Fibroblast of upper back skin (primary cell): ENCODE results near the gene CWC27.
"Not testable (repeated sequence)": the region's sequence is repeated elsewhere in the genome, so short reads cannot be mapped to it uniquely, and the experiment has no call there.

Source experiments
- DNase-seq: peaks from one replicate; pipeline ENCODE4 v3.0.0-alpha.2; 2013

Gene CWC27

GRCh38 chr5:64840958-64841357 is 72.2 kb downstream of the CWC27 start:
- DNase-seq: no peak

GRCh38 chr5:64853777-64854176 is 85.0 kb downstream of the CWC27 start:
- DNase-seq: no peak

GRCh38 chr5:64854855-64855254 is 86.1 kb downstream of the CWC27 start:
- no peak for DNase-seq

DNA sequence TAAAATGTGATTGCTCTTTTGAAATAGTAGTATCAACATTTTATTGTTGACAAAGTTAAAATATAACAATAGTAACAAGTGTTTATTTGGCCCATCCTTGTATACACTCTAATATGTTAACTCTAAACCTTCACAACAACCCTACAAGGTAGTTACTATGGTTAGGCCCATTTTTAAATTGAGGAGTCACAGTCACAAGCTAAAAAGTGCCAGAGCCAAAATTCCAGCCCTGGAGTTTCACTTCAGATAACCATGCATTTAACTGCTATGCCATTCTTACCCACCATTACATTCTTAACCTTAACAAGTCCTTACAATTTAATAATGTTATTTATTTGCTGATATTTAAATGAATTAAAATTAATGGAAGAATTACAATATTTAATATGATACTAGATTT is 91.2 kb downstream of the CWC27 start:
- no peak for DNase-seq

- no peak for DNase-seq
These were observed 92.6 kb downstream of the CWC27 start for GRCh38 chr5:64861281-64861680.

DNA sequence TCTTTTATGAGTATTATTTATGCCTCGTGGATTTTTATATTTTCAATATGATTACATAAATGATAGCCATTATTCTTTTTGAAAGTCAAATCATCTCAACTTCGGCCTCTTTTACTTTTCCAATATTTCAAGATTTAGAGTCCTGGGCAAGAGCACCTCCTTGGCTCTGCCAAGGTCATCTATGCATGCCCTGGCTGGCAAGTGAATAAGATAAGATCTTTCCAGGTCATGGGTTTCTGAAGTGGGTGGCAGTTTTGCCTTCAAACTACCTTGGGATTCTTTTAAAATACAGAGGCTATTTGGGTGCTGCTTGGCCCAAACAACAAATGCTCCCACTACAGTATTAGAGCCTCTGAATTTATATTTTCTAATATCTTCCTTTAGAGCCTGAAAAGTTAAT is 95.4 kb downstream of the CWC27 start:
- DNase-seq: no peak

DNA sequence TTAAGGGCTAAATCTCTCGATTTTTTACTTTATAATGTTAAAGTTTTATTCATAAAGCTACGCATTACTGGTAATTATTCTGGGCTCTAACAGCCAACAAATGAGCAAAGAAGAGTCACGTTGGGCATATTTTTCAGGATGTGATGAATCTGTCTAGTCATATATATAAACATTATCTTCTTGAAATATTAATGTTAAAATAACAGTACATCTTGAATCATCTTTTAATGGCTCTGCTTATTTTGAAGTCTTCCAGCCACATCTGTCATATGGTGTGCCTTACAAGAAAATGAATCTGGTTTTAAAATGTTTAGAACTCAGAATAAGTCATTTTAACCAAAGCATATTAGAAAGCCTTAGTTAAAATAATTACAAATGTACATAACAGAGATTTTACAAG is 96.9 kb downstream of the CWC27 start:
- no peak for DNase-seq

DNA sequence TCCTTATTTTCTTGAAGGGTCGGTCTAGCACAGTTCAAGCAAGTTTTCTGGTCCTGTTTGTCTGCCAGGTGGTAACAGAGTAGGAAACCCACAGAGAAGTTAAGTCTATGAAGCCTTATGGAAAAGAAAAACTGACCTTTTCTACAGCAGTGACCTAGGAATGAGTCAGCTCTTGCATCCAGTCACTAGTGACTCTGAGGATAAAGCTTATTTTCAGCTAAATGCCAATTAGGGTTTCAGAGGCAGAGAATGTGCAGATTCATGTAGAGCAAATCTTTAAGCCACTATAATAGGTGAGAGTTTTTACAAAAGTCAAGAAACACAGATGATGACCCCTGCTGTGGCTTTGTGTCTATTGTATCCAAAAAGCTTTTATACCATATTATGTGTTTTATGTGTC is 100.7 kb downstream of the CWC27 start:
- DNase-seq: peak; percentile 60

- DNase-seq: peak; percentile 8
These were observed 103.3 kb downstream of the CWC27 start for GRCh38 chr5:64872044-64872443.

GRCh38 chr5:64873441-64873840 is 104.7 kb downstream of the CWC27 start:
- DNase-seq: no peak

GRCh38 chr5:64874753-64875152 is 106.0 kb downstream of the CWC27 start:
- DNase-seq: no peak

- DNase-seq: no peak
These were observed 107.5 kb downstream of the CWC27 start for GRCh38 chr5:64876203-64876602.

- no peak for DNase-seq
These were observed 112.1 kb downstream of the CWC27 start for GRCh38 chr5:64880821-64881220.

GRCh38 chr5:64883912-64884311 is 115.2 kb downstream of the CWC27 start:
- DNase-seq: no peak

DNA sequence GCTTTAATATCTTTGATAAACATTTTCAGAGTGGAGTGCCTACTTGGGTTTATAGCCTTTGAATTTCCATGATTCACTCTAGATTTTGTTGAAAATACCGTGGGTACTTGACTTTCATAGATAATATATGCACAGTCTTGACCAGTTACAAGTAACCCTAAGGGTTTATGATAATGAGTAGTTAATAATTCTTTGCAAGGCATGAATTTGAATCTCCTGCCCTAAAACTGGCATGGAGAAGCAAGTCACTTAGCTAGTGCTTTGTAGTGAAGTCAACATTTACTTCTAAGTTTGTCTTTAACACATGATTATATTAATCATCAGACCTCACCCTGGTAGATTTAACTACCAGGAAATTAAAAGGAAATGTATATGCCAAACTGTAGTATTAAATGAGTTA is 115.8 kb downstream of the CWC27 start:
- no peak for DNase-seq

DNA sequence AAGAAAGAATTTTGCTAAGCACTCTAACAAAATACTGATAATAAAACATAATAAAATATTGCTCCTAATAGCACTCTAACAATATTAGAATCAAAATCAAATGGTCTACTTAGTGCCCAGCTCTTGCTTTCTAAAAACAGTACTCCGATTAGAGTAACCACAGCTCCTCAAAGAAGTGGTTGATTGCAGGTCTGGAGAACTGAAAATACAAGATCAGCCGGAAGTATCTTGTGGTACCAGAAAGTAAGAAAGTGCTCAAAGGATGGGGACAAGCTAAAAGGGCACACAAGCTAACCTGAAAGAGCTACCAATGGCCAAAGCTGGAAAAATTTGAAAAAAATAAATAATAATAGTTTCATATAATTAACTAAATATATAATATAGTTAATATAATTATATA is 119.2 kb downstream of the CWC27 start:
- DNase-seq: no peak

GRCh38 chr5:64895748-64896147 is 127.0 kb downstream of the CWC27 start:
- DNase-seq: no peak

- no peak for DNase-seq
These were observed 131.1 kb downstream of the CWC27 start for GRCh38 chr5:64899838-64900237.

GRCh38 chr5:64900618-64901017 is 131.9 kb downstream of the CWC27 start:
- DNase-seq: no peak

DNA sequence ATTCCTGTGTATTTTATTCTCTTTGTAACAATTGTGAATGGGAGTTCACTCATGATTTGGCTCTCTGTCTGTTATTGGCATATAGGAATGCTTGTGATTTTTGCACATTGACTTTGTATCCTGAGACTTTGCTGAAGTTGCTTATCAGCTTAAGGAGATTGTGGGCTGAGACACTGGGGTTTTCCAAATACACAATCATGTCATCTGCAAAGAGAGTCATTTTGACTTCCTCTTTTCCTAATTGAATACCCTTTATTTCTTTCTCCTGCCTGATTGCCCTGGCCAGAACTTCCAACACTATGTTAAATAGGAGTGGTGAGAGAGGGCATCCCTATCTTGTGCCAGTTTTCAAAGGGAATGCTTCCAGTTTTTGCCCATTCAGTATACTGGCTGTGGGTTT is 138.7 kb downstream of the CWC27 start:
- not testable (repeated sequence) for DNase-seq

- peak; percentile 43 for DNase-seq
These were observed 145.7 kb downstream of the CWC27 start for GRCh38 chr5:64914396-64914795.

DNA sequence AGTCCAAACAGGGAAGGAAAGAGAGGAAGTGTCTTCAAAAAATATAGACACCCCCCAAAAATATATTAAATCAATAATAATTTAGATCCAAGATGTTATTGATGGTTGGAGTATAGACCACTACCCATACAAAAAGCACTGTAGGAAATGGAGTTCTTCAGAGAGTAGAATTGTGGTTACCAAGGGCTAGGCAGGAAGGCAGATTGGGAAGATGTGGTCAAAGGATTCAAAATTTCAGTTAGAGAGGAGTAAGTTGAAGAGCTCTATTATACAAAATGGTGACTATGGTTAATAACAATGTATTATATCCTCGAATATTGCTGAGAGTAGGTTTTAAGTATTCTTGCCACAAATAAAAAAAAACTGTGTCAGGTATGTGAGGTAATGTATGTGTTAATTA is 149.4 kb downstream of the CWC27 start:
- no peak for DNase-seq

DNA sequence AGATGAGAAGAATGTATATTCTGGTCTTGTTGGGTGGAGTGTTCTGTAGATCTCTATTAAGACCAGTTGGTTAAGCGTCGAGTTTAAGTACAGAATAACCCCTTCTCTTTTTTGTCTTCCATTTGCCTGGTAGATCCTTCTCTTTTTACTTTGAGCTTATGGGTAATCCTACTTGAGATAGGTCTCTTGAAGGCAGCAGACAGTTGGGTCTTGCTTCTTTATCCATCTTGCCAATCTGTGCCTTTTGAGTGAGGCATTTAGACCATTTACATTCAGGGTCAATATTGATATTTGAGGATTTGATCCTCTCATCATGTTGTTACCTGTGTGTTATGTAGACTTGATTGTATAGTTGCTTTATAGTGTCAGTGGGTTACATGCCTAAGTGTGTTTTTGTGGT is 152.7 kb downstream of the CWC27 start:
- DNase-seq: no peak

- peak; percentile 70 for DNase-seq
These were observed 154.5 kb downstream of the CWC27 start for GRCh38 chr5:64923151-64923685.

DNA sequence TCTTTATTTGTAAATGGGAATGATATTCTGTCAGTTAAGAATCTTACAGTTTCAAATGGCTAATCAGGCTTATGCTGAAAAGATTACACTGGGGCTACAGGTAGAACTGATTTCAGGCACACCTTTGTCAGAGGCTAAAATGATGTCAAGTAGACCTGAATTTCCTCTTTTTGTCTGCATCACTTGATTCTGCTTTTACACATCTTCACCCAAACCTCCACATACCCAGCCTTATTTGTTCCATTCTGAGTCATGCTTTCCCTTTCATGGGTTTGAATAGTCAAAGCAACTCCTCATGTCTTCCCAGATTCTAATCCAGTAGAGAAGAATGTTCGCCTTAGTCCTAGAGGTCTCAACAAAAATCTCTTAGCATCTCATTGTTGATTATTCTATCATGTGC is 156.4 kb downstream of the CWC27 start:
- DNase-seq: no peak

- DNase-seq: no peak
These were observed 161.1 kb downstream of the CWC27 start for GRCh38 chr5:64929833-64930232.
